T-helper 2 cell treated with Interferon-gamma antibody and Interleukin-4, amounts not matched to agents 5 μg/mL and 100 μg/mL, for 36 hours (primary cell): Measurements from ENCODE around the gene IRF2.
"Not testable (repeated sequence)": the region's sequence is repeated elsewhere in the genome, so short reads cannot be mapped to it uniquely, and the experiment has no call there.

Experiments
- DNase-seq: peaks from one replicate; pipeline ENCODE4 v3.0.0; 2021; ENCODE audit warnings: low spot score
- H3K27ac Mint-ChIP-seq: one replicate; pipeline ENCODE4 v1.8.0; 2021; ENCODE audit warnings: mild to moderate bottlenecking, mixed read lengths
- H3K27me3 Mint-ChIP-seq: one replicate; pipeline ENCODE4 v1.8.0; 2021; ENCODE audit warnings: low read depth, mixed read lengths
- H3K36me3 Mint-ChIP-seq: one replicate; pipeline ENCODE4 v1.8.0; 2021; ENCODE audit warnings: low read depth, mixed read lengths
- H3K4me1 Mint-ChIP-seq: one replicate; pipeline ENCODE4 v1.8.0; 2021; ENCODE audit warnings: low read depth, mixed read lengths
- H3K4me3 Mint-ChIP-seq: one replicate; pipeline ENCODE4 v1.8.0; 2022; ENCODE audit warnings: mild to moderate bottlenecking, moderate library complexity, mixed read lengths
- H3K9me3 Mint-ChIP-seq: one replicate; pipeline ENCODE4 v1.8.0; 2021; ENCODE audit warnings: mixed read lengths

IRF2 gene

GRCh38 chr4:184384056-184384809 lies 90.1 kb downstream of the IRF2 start:
- Mint-ChIP-seq H3K36me3 (peaks cover 62% of the 10 kb centered on the region), H3K4me3 (peak overlapping the region; percentile 67), H3K4me1 (peaks cover 47% of the 10 kb centered on the region), H3K9me3 (peaks cover 13% of the 10 kb centered on the region), H3K27me3 (no peaks in the 10 kb centered on the region), H3K27ac (peak overlapping the region; percentile 63)
- DNase-seq: no peak

- peaks cover 13% of the 10 kb centered on the region for H3K9me3 Mint-ChIP-seq
- peaks cover 50% of the 10 kb centered on the region for H3K4me1 Mint-ChIP-seq
- peaks cover 58% of the 10 kb centered on the region for H3K36me3 Mint-ChIP-seq
- no peaks in the 10 kb centered on the region for H3K27me3 Mint-ChIP-seq
- DNase-seq: no peak
- peak overlapping the region; percentile 50 for H3K27ac Mint-ChIP-seq
- peak overlapping the region; percentile 67 for H3K4me3 Mint-ChIP-seq
Measured at GRCh38 chr4:184383497-184384055, 90.8 kb downstream of the IRF2 start.

- Mint-ChIP-seq H3K9me3 (peaks cover 13% of the 10 kb centered on the region), H3K36me3 (peaks cover 53% of the 10 kb centered on the region), H3K4me1 (peaks cover 52% of the 10 kb centered on the region), H3K4me3 (peak overlapping the region; percentile 64), H3K27me3 (no peaks in the 10 kb centered on the region), H3K27ac (peak overlapping the region; percentile 32)
- DNase-seq: no peak
Measured at GRCh38 chr4:184382189-184382846, 92.0 kb downstream of the IRF2 start.

- Mint-ChIP-seq H3K9me3 (peaks cover 13% of the 10 kb centered on the region), H3K4me1 (peaks cover 39% of the 10 kb centered on the region), H3K27me3 (no peaks in the 10 kb centered on the region), H3K27ac (no peak overlapping the region), H3K36me3 (peaks cover 44% of the 10 kb centered on the region), H3K4me3 (no peak overlapping the region)
- no peak for DNase-seq
Measured at GRCh38 chr4:184380707-184381106, 93.6 kb downstream of the IRF2 start.

GRCh38 chr4:184380214-184380613 lies 94.1 kb downstream of the IRF2 start:
- not testable (repeated sequence) for DNase-seq, H3K4me3 Mint-ChIP-seq
- H3K4me1 Mint-ChIP-seq: peaks cover 34% of the 10 kb centered on the region

GRCh38 chr4:184376923-184377322 lies 97.4 kb downstream of the IRF2 start:
- H3K4me3 Mint-ChIP-seq: no peak overlapping the region
- H3K36me3 Mint-ChIP-seq: peaks cover 29% of the 10 kb centered on the region
- H3K4me1 Mint-ChIP-seq: peaks cover 18% of the 10 kb centered on the region
- no peak for DNase-seq
- H3K27me3 Mint-ChIP-seq: no peaks in the 10 kb centered on the region
- H3K9me3 Mint-ChIP-seq: peaks cover 13% of the 10 kb centered on the region
- no peak overlapping the region for H3K27ac Mint-ChIP-seq

More at GRCh38 chr4:184380214-184380613, 94.1 kb downstream of the IRF2 start:
- peaks cover 13% of the 10 kb centered on the region for H3K9me3 Mint-ChIP-seq
- H3K27me3 Mint-ChIP-seq, H3K27ac Mint-ChIP-seq: not testable (repeated sequence)
- peaks cover 40% of the 10 kb centered on the region for H3K36me3 Mint-ChIP-seq

GRCh38 chr4:184376126-184376838 lies 98.1 kb downstream of the IRF2 start:
- H3K4me3 Mint-ChIP-seq: no peak overlapping the region
- peaks cover 23% of the 10 kb centered on the region for H3K36me3 Mint-ChIP-seq
- H3K27ac Mint-ChIP-seq: no peak overlapping the region
- H3K9me3 Mint-ChIP-seq: peaks cover 13% of the 10 kb centered on the region
- no peak for DNase-seq
- no peaks in the 10 kb centered on the region for H3K27me3 Mint-ChIP-seq
- peaks cover 15% of the 10 kb centered on the region for H3K4me1 Mint-ChIP-seq

- not testable (repeated sequence) for H3K4me3 Mint-ChIP-seq, DNase-seq, H3K27me3 Mint-ChIP-seq, H3K27ac Mint-ChIP-seq
- Mint-ChIP-seq H3K4me1 (peaks cover 15% of the 10 kb centered on the region), H3K9me3 (peaks cover 10% of the 10 kb centered on the region), H3K36me3 (peaks cover 17% of the 10 kb centered on the region)
Measured at GRCh38 chr4:184375623-184376022, 98.7 kb downstream of the IRF2 start.

GRCh38 chr4:184375027-184375426 lies 99.3 kb downstream of the IRF2 start:
- H3K4me3 Mint-ChIP-seq: no peak overlapping the region
- H3K27ac Mint-ChIP-seq: no peak overlapping the region
- peaks cover 13% of the 10 kb centered on the region for H3K36me3 Mint-ChIP-seq
- no peak for DNase-seq
- no peaks in the 10 kb centered on the region for H3K27me3 Mint-ChIP-seq
- peaks cover 4% of the 10 kb centered on the region for H3K9me3 Mint-ChIP-seq
- H3K4me1 Mint-ChIP-seq: peaks cover 15% of the 10 kb centered on the region

- H3K4me1 Mint-ChIP-seq: peaks cover 15% of the 10 kb centered on the region
- H3K27me3 Mint-ChIP-seq: no peaks in the 10 kb centered on the region
- peaks cover 9% of the 10 kb centered on the region for H3K36me3 Mint-ChIP-seq
- no peak overlapping the region for H3K27ac Mint-ChIP-seq
- H3K4me3 Mint-ChIP-seq: no peak overlapping the region
- DNase-seq: no peak
- no peaks in the 10 kb centered on the region for H3K9me3 Mint-ChIP-seq
Measured at GRCh38 chr4:184373886-184374405, 100.4 kb downstream of the IRF2 start.

- peaks cover 13% of the 10 kb centered on the region for H3K4me1 Mint-ChIP-seq
- H3K9me3 Mint-ChIP-seq: no peaks in the 10 kb centered on the region
Measured at GRCh38 chr4:184371390-184371787, 103.0 kb downstream of the IRF2 start.

GRCh38 chr4:184370711-184371389 lies 103.5 kb downstream of the IRF2 start:
- Mint-ChIP-seq H3K4me1 (peaks cover 13% of the 10 kb centered on the region), H3K36me3 (no peaks in the 10 kb centered on the region), H3K9me3 (no peaks in the 10 kb centered on the region), H3K4me3 (no peak overlapping the region), H3K27ac (no peak overlapping the region), H3K27me3 (no peaks in the 10 kb centered on the region)
- no peak for DNase-seq

More at GRCh38 chr4:184371390-184371787, 103.0 kb downstream of the IRF2 start:
- no peak for DNase-seq
- Mint-ChIP-seq H3K27me3 (no peaks in the 10 kb centered on the region), H3K36me3 (no peaks in the 10 kb centered on the region), H3K4me3 (no peak overlapping the region), H3K27ac (no peak overlapping the region)

GRCh38 chr4:184369871-184370270 lies 104.5 kb downstream of the IRF2 start:
- Mint-ChIP-seq H3K27ac (no peak overlapping the region), H3K4me3 (no peak overlapping the region), H3K27me3 (no peaks in the 10 kb centered on the region), H3K36me3 (no peaks in the 10 kb centered on the region), H3K9me3 (no peaks in the 10 kb centered on the region), H3K4me1 (peaks cover 12% of the 10 kb centered on the region)
- DNase-seq: no peak
